ENCODE data around the gene C20orf144.

The C20orf144 gene

GRCh38 chr20:33666293-33667244 is 4.4 kb downstream of the C20orf144 start, which contains the start of gene ACTL10:
ACTL10 (plus strand) TSS chr20:33666943; CDS start chr20:33667498, 555 bp downstream.
- DNase-seq (ENCODE audit: low spot score) = peak; percentile 95

- DNase-seq (ENCODE audit: low spot score) = no peak
Measured at GRCh38 chr20:33667245-33667675, 5.1 kb downstream of the C20orf144 start.

- DNase-seq (ENCODE audit: low spot score) = peak; percentile 86
Measured at GRCh38 chr20:33667676-33668465, 5.7 kb downstream of the C20orf144 start.

- no peak for DNase-seq (ENCODE audit: low spot score)
Measured at GRCh38 chr20:33668466-33669155, 6.5 kb downstream of the C20orf144 start.

- DNase-seq (ENCODE audit: low spot score) = no peak
Measured at GRCh38 chr20:33669224-33669623, 7.1 kb downstream of the C20orf144 start.

- no peak for DNase-seq (ENCODE audit: low spot score)
Measured at GRCh38 chr20:33669873-33670640, 7.9 kb downstream of the C20orf144 start.

- no peak for DNase-seq (ENCODE audit: low spot score)
Measured at GRCh38 chr20:33670715-33671499, 8.8 kb downstream of the C20orf144 start.

- DNase-seq (ENCODE audit: low spot score) = no peak
Measured at GRCh38 chr20:33671573-33672288, 9.6 kb downstream of the C20orf144 start.

- DNase-seq (ENCODE audit: low spot score) = no peak
Measured at GRCh38 chr20:33672426-33673113, 10.4 kb downstream of the C20orf144 start.

- DNase-seq (ENCODE audit: low spot score) = no peak
Measured at GRCh38 chr20:33673114-33673409, 10.9 kb downstream of the C20orf144 start.

- no peak for DNase-seq (ENCODE audit: low spot score)
Measured at GRCh38 chr20:33673410-33674293, 11.5 kb downstream of the C20orf144 start.

- DNase-seq (ENCODE audit: low spot score) = peak; percentile 57
Measured at GRCh38 chr20:33674294-33675135, 12.4 kb downstream of the C20orf144 start, which contains the start of gene NECAB3. NECAB3 (minus strand) TSS chr20:33674428; CDS start chr20:33674352, 76 bp downstream.

GRCh38 chr20:33675136-33675959 is 13.2 kb downstream of the C20orf144 start:
- no peak for DNase-seq (ENCODE audit: low spot score)

- no peak for DNase-seq (ENCODE audit: low spot score)
Measured at GRCh38 chr20:33676121-33676520, 14.0 kb downstream of the C20orf144 start.

- DNase-seq (ENCODE audit: low spot score) = no peak
Measured at GRCh38 chr20:33676652-33677645, 14.8 kb downstream of the C20orf144 start.

Data from activated CD4-positive, alpha-beta T cell treated with anti-CD3 and anti-CD28 coated beads, Interleukin-2, Interleukin-4, amounts not matched to agents 100 ng/mL and 50 ng/mL, durations not matched to agents 16 hours and 8 hours (primary cell).